ENCODE data around the gene ANAPC10.

DNA sequence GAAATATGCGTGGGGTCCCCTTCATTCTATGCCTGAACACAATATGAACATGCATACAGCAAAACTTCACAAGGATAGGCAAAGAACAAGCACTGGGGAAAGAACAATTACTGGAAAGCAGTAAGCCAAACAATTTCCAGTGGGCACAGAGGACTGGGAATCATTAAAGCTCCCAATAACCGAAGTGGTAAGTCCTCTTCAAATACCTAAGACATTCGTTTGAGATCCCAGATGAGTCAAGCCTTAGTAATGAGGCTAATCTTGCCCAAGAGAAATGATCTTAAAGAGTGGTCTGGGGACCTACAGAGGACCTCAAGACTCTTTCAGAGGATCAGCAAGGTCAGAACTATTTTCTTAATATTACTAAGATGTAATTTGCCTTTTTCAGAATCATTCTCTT is 28.6 kb downstream of the ANAPC10 start:
- TF ChIP-seq, protein P1, sequence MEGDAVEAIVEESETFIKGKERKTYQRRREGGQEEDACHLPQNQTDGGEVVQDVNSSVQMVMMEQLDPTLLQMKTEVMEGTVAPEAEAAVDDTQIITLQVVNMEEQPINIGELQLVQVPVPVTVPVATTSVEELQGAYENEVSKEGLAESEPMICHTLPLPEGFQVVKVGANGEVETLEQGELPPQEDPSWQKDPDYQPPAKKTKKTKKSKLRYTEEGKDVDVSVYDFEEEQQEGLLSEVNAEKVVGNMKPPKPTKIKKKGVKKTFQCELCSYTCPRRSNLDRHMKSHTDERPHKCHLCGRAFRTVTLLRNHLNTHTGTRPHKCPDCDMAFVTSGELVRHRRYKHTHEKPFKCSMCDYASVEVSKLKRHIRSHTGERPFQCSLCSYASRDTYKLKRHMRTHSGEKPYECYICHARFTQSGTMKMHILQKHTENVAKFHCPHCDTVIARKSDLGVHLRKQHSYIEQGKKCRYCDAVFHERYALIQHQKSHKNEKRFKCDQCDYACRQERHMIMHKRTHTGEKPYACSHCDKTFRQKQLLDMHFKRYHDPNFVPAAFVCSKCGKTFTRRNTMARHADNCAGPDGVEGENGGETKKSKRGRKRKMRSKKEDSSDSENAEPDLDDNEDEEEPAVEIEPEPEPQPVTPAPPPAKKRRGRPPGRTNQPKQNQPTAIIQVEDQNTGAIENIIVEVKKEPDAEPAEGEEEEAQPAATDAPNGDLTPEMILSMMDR (IDR thresholded peaks at IDR 0.05; ENCODE audit: low read depth, low read length, poor library complexity, severe bottlenecking): no peak
- no peak for TF ChIP-seq EZH2phosphoT487 (IDR thresholded peaks at IDR 0.05; ENCODE audit: borderline replicate concordance, low read length)

Measured in DOHH2 (cell line).